PC-3 (cell line): ENCODE results near the gene SAMD13.

Experiments used
- CTCF ChIP-seq: fragments of 300-600 bp; sonication (generic); conservative IDR thresholded peaks from 2 replicates; pipeline ENCODE4 v1.5.1; 2017; ENCODE audit warnings: antibody characterized with exemption, low read depth, mild to moderate bottlenecking, low read length
- EZH2 ChIP-seq: fragments of 300-600 bp; sonication (generic); IDR thresholded peaks from one replicate; pipeline ENCODE4 v1.6.1; 2017; ENCODE audit warnings: antibody characterized with exemption, mild to moderate bottlenecking, low read length; ENCODE audit not compliant: unreplicated experiment

DNA sequence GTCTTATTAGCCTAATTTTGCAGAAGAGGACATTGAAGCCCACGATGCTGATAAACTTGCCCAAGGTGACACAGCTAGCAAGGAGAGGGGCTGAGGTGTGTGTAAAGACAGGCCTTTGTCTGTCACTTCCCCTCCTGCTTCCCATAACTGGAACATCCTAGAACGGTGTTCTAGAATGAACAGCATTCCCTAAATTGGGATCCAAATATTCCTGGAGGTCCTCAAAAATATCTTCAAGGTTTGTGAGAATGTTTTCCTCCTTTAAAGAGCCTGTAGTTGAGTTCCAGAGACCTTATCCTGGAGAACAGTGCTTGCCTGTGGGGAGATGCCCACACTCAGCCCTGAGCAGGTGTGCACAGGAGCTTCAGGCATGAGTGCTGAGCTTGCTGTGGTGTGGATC is 41.5 kb upstream of the SAMD13 start:
- TF ChIP-seq EZH2 = no peak
- no peak for TF ChIP-seq CTCF
